ENCODE data around the gene VWA1.
A peak's percentile ranks its signal among the peaks of the same experiment; 100 is the strongest.
"Not testable (repeated sequence)": the region's sequence is repeated elsewhere in the genome, so short reads cannot be mapped to it uniquely, and the experiment has no call there.

The VWA1 gene

GRCh38 chr1:1400576-1401456 is 34.7 kb upstream of the VWA1 start:
- H3K4me3 ChIP-seq (ENCODE audit: insufficient read length, low read depth) = peak overlapping the region; percentile 94
- H3K4me1 ChIP-seq (ENCODE audit: insufficient read depth, insufficient read length) = peaks cover 15% of the 10 kb centered on the region
- peaks cover 68% of the 10 kb centered on the region for H3K36me3 ChIP-seq (ENCODE audit: insufficient read depth, insufficient read length, low read length)
- H3K9me3 ChIP-seq (ENCODE audit: insufficient read depth, low read length) = no peaks in the 10 kb centered on the region
- no peak for DNase-seq (ENCODE audit: low read depth, low spot score)
- peak overlapping the region; percentile 98 for H3K9ac ChIP-seq (ENCODE audit: insufficient read length, low read depth)
- TF ChIP-seq SUZ12 (IDR thresholded peaks at IDR 0.05; ENCODE audit: extremely low read depth, insufficient read depth, insufficient read length) = no peak
- no peaks in the 10 kb centered on the region for H3K27me3 ChIP-seq (ENCODE audit: insufficient read depth, insufficient read length)

GRCh38 chr1:1401457-1402010 is 34.0 kb upstream of the VWA1 start:
- Histone ChIP-seq H3K4me3 (ENCODE audit: insufficient read length, low read depth) (no peak overlapping the region), H3K4me1 (ENCODE audit: insufficient read depth, insufficient read length) (peaks cover 15% of the 10 kb centered on the region), H3K27me3 (ENCODE audit: insufficient read depth, insufficient read length) (no peaks in the 10 kb centered on the region), H3K9ac (ENCODE audit: insufficient read length, low read depth) (peak overlapping the region; percentile 98), H3K36me3 (ENCODE audit: insufficient read depth, insufficient read length, low read length) (peaks cover 76% of the 10 kb centered on the region), H3K9me3 (ENCODE audit: insufficient read depth, low read length) (no peaks in the 10 kb centered on the region)
- DNase-seq (ENCODE audit: low read depth, low spot score) = no peak
- TF ChIP-seq SUZ12 (IDR thresholded peaks at IDR 0.05; ENCODE audit: extremely low read depth, insufficient read depth, insufficient read length) (no peak), ZNF274 (IDR thresholded peaks at IDR 0.05; ENCODE audit: low read depth, low read length) (no peak), YY1 (IDR thresholded peaks at IDR 0.05; ENCODE audit: insufficient read depth, insufficient read length) (no peak)

GRCh38 chr1:1402072-1402900 is 33.2 kb upstream of the VWA1 start:
- TF ChIP-seq SUZ12 (IDR thresholded peaks at IDR 0.05; ENCODE audit: extremely low read depth, insufficient read depth, insufficient read length) = no peak
- TF ChIP-seq ZNF274 (IDR thresholded peaks at IDR 0.05; ENCODE audit: low read depth, low read length) = no peak
- no peak for TF ChIP-seq YY1 (IDR thresholded peaks at IDR 0.05; ENCODE audit: insufficient read depth, insufficient read length)
- Histone ChIP-seq H3K27me3 (ENCODE audit: insufficient read depth, insufficient read length) (no peaks in the 10 kb centered on the region), H3K36me3 (ENCODE audit: insufficient read depth, insufficient read length, low read length) (peaks cover 73% of the 10 kb centered on the region), H3K4me1 (ENCODE audit: insufficient read depth, insufficient read length) (peaks cover 15% of the 10 kb centered on the region), H3K9me3 (ENCODE audit: insufficient read depth, low read length) (no peaks in the 10 kb centered on the region), H3K9ac (ENCODE audit: insufficient read length, low read depth) (no peak overlapping the region), H3K4me3 (ENCODE audit: insufficient read length, low read depth) (no peak overlapping the region)
- peak; percentile 56 for DNase-seq (ENCODE audit: low read depth, low spot score)

GRCh38 chr1:1402901-1403392 is 32.5 kb upstream of the VWA1 start:
- Histone ChIP-seq H3K4me1 (ENCODE audit: insufficient read depth, insufficient read length) (peaks cover 14% of the 10 kb centered on the region), H3K36me3 (ENCODE audit: insufficient read depth, insufficient read length, low read length) (peaks cover 69% of the 10 kb centered on the region)
- not testable (repeated sequence) for H3K9me3 ChIP-seq (ENCODE audit: insufficient read depth, low read length); H3K4me3 ChIP-seq (ENCODE audit: insufficient read length, low read depth); H3K27me3 ChIP-seq (ENCODE audit: insufficient read depth, insufficient read length); H3K9ac ChIP-seq (ENCODE audit: insufficient read length, low read depth); DNase-seq (ENCODE audit: low read depth, low spot score)

- H3K9ac ChIP-seq (ENCODE audit: insufficient read length, low read depth) = no peak overlapping the region
- peaks cover 10% of the 10 kb centered on the region for H3K4me1 ChIP-seq (ENCODE audit: insufficient read depth, insufficient read length)
- peaks cover 68% of the 10 kb centered on the region for H3K36me3 ChIP-seq (ENCODE audit: insufficient read depth, insufficient read length, low read length)
- no peak for DNase-seq (ENCODE audit: low read depth, low spot score)
- H3K27me3 ChIP-seq (ENCODE audit: insufficient read depth, insufficient read length) = no peaks in the 10 kb centered on the region
- no peak for TF ChIP-seq YY1 (IDR thresholded peaks at IDR 0.05; ENCODE audit: insufficient read depth, insufficient read length)
- no peak for TF ChIP-seq ZNF274 (IDR thresholded peaks at IDR 0.05; ENCODE audit: low read depth, low read length)
- no peak for TF ChIP-seq SUZ12 (IDR thresholded peaks at IDR 0.05; ENCODE audit: extremely low read depth, insufficient read depth, insufficient read length)
- no peak overlapping the region for H3K4me3 ChIP-seq (ENCODE audit: insufficient read length, low read depth)
- H3K9me3 ChIP-seq (ENCODE audit: insufficient read depth, low read length) = no peaks in the 10 kb centered on the region
Measured at GRCh38 chr1:1403653-1404052, 31.8 kb upstream of the VWA1 start.

GRCh38 chr1:1406101-1406820 is 29.2 kb upstream of the VWA1 start:
- peak overlapping the region; percentile 90 for H3K4me3 ChIP-seq (ENCODE audit: insufficient read length, low read depth)
- H3K9me3 ChIP-seq (ENCODE audit: insufficient read depth, low read length) = 0 out of 2 replicates have a peak, but pooled peaks cover under 1% of the 10 kb centered on the region
- TF ChIP-seq YY1 (IDR thresholded peaks at IDR 0.05; ENCODE audit: insufficient read depth, insufficient read length) (no peak), SUZ12 (IDR thresholded peaks at IDR 0.05; ENCODE audit: extremely low read depth, insufficient read depth, insufficient read length) (no peak)
- no peaks in the 10 kb centered on the region for H3K27me3 ChIP-seq (ENCODE audit: insufficient read depth, insufficient read length)
- DNase-seq (ENCODE audit: low read depth, low spot score) = no peak
- peak overlapping the region; percentile 97 for H3K9ac ChIP-seq (ENCODE audit: insufficient read length, low read depth)
- peaks cover 54% of the 10 kb centered on the region for H3K36me3 ChIP-seq (ENCODE audit: insufficient read depth, insufficient read length, low read length)
- peaks cover 3% of the 10 kb centered on the region for H3K4me1 ChIP-seq (ENCODE audit: insufficient read depth, insufficient read length)

Measured in NT2/D1 (cell line).